Measurements from ENCODE around the gene CACFD1. TPM values are rescaled to one million over a fixed set of nuclear protein-coding genes. Genes with fewer than 3 reads are reported as not detected.

CACFD1 gene
- total RNA-seq, 1 experiment from 2014 or later, result 6.9 TPM

GRCh38 chr9:133463864-133464615, 4.3 kb downstream of the CACFD1 start:
- ATAC-seq, result no peak
- H3K36me3 ChIP-seq (ENCODE audit: control insufficient read depth in 1 of 2, insufficient read depth in 2 of 2, low read length in 2 of 2), result no peaks in the 10 kb centered on the region
- H3K9me3 ChIP-seq (ENCODE audit: control insufficient read depth in 1 of 2, insufficient read depth in 1 of 2, low read depth in 1 of 2, low read length in 2 of 2), result no peaks in the 10 kb centered on the region
- H3K9ac ChIP-seq (ENCODE audit: low read length), result no peak overlapping the region
- H2AFZ ChIP-seq (ENCODE audit: low read depth, low read length, poor library complexity, severe bottlenecking), result no peak overlapping the region
- no peaks in the 10 kb centered on the region for H3K79me2 ChIP-seq (ENCODE audit: insufficient read depth, low read length)
- H3K9me2 ChIP-seq (ENCODE audit: insufficient read depth), result no peaks in the 10 kb centered on the region
- no TSS peak for BruUV-seq (replicated peaks)
- ChIA-PET CTCF (no interaction called here), POLR2A (no interaction called here), RAD21 (ENCODE audit: low non-redundant PET in 1 of 2, low total read pairs in 2 of 2, uncharacterized antibody in 2 of 2, unreplicated experiment in 2 of 2) (no interaction called here)
- no peak overlapping the region for H3K4me2 ChIP-seq (ENCODE audit: low read length)
- TF ChIP-seq ZBTB33 (IDR thresholded peaks at IDR 0.05; ENCODE audit: extremely low read depth, insufficient replicate concordance, low read length) (no peak), YY1 (IDR thresholded peaks at IDR 0.05; ENCODE audit: extremely low read depth, insufficient replicate concordance, low read depth, low read length) (no peak), JUND (IDR thresholded peaks at IDR 0.05) (no peak), MAX (IDR thresholded peaks at IDR 0.05) (no peak), ATF3 (IDR thresholded peaks at IDR 0.05) (no peak), EZH2phosphoT487 (IDR thresholded peaks at IDR 0.05; ENCODE audit: borderline replicate concordance) (no peak), EZH2 (IDR thresholded peaks at IDR 0.05) (no peak), FOSL1 (IDR thresholded peaks at IDR 0.05; ENCODE audit: low read depth) (no peak), SP1 (IDR thresholded peaks at IDR 0.05; ENCODE audit: low read depth) (no peak), ELF1 (IDR thresholded peaks at IDR 0.05; ENCODE audit: borderline replicate concordance, low read depth) (no peak), ZNF274 (IDR thresholded peaks at IDR 0.05; ENCODE audit: low read depth, low read length) (no peak), TCF7L2 (IDR thresholded peaks at IDR 0.05; ENCODE audit: borderline replicate concordance, extremely low read depth, insufficient read depth, insufficient read length) (no peak), ZFX (IDR thresholded peaks at IDR 0.05) (no peak)
- TF ChIP-seq, protein P1, sequence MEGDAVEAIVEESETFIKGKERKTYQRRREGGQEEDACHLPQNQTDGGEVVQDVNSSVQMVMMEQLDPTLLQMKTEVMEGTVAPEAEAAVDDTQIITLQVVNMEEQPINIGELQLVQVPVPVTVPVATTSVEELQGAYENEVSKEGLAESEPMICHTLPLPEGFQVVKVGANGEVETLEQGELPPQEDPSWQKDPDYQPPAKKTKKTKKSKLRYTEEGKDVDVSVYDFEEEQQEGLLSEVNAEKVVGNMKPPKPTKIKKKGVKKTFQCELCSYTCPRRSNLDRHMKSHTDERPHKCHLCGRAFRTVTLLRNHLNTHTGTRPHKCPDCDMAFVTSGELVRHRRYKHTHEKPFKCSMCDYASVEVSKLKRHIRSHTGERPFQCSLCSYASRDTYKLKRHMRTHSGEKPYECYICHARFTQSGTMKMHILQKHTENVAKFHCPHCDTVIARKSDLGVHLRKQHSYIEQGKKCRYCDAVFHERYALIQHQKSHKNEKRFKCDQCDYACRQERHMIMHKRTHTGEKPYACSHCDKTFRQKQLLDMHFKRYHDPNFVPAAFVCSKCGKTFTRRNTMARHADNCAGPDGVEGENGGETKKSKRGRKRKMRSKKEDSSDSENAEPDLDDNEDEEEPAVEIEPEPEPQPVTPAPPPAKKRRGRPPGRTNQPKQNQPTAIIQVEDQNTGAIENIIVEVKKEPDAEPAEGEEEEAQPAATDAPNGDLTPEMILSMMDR (IDR thresholded peaks at IDR 0.05 in 2 of 3, conservative IDR thresholded peaks at IDR 0.05 in 1 of 3; ENCODE audit: borderline replicate concordance in 1 of 3, insufficient read depth in 1 of 3, low read depth in 2 of 3, low read length in 2 of 3), result no peak
- H3K27ac ChIP-seq (ENCODE audit: low read depth, low read length), result no peak overlapping the region
- no peak for DNase-seq (ENCODE audit: low read depth, low spot score)
- intact Hi-C loops (cut with micrococcal nuclease), result loop anchor here (5.0 kb wide), 1 partner anchor 47 kb away; the partner anchor contains the start of gene REXO4
- H3K27me3 ChIP-seq (ENCODE audit: insufficient read depth, low read length), result no peaks in the 10 kb centered on the region
- H3K4me3 ChIP-seq (replicated peaks in 1 of 2; ENCODE audit: low read depth in 1 of 2, low read length in 2 of 2), result no peak overlapping the region
- H3K4me1 ChIP-seq (ENCODE audit: control insufficient read depth in 1 of 2, insufficient read depth in 2 of 2, low read length in 2 of 2), result peaks cover 10 to 13% of the 10 kb centered on the region in 2 experiments
- H4K20me1 ChIP-seq (ENCODE audit: insufficient read depth), result no peaks in the 10 kb centered on the region
